Body of pancreas (tissue), 4 donors: ENCODE measurements around the gene RFPL3. TPM values are rescaled to one million over a fixed set of nuclear protein-coding genes. Genes with fewer than 3 reads are reported as not detected.

Experiments
- ATAC-seq: fragments of 150-250 bp; one replicate; pipeline ENCODE4 v1.9.1; 2016
- DNase-seq, 4 donors: peaks; one replicate each; pipeline ENCODE4 v3.0.0-alpha.2; 2019
- H3K27ac ChIP-seq, 4 donors: fragments of 200-600 bp; sonication (generic); 1 replicate in 3 of 4; 2 replicates in 1 of 4; pipeline versions ENCODE4 v1.5.1 to v1.6.1; 2016 to 2019; ENCODE audit warnings: mild to moderate bottlenecking in 1 of 4, mixed read lengths in 1 of 4, moderate library complexity in 1 of 4
- H3K27me3 ChIP-seq, 2 donors: fragments of 200-600 bp; sonication (generic); one replicate each; pipeline ENCODE4 v1.6.0; 2016; ENCODE audit warnings: mild to moderate bottlenecking in 1 of 2
- H3K36me3 ChIP-seq, 2 donors: fragments of 200-600 bp; sonication (generic); replicated peaks in 1 of 2; 2 replicates each; pipeline ENCODE4 v1.5.1; 2016; ENCODE audit warnings: low read depth in 2 of 2; ENCODE audit not compliant: insufficient read depth in 1 of 2
- H3K4me1 ChIP-seq: fragments of 200-600 bp; sonication (generic); one replicate; pipeline ENCODE4 v1.6.0; 2016
- H3K4me3 ChIP-seq, 2 donors: fragments of 200-600 bp; sonication (generic); 1 replicate in 1 of 2; 2 replicates in 1 of 2; pipeline ENCODE4 v1.5.1; 2016 to 2019
- H3K9me3 ChIP-seq, 3 donors: fragments of 200-600 bp; sonication (generic); 1 replicate in 2 of 3; 2 replicates in 1 of 3; pipeline ENCODE4 v1.5.1; 2016
- POLR2A ChIP-seq, 3 donors: fragments of 450-650 bp; IDR thresholded peaks; one replicate each; pipeline ENCODE4 v1.6.1; 2016; ENCODE audit warnings: antibody characterized with exemption in 3 of 3, mild to moderate bottlenecking in 2 of 3
- WGBS, 2 donors: methylation state at CpG; one replicate each; pipeline ENCODE4 v1.1.5; 2017; 5-methylcytosine and 5-hydroxymethylcytosine counted together
- intact Hi-C: fragments of 100-400 bp; cut with DNase I; formaldehyde crosslinking; loops from one replicate; pipeline ENCODE4 v1.15.1; 2023
- total RNA-seq, 2 donors: library from RNA; depleted of rRNA; stranded (reverse); fragments of >200 nt; gene quantifications; one replicate each; pipeline ENCODE4 v1.1.0, GENCODE V29; 2016
- TF ChIP-seq, protein P1 (sequence below), 7 experiments: fragments of 450-650 bp in 4 of 7; fragments of 200-600 bp in 3 of 7; sonication (generic) in 3 of 7; IDR thresholded peaks; one replicate each; pipeline ENCODE4 v1.5.1; 2016 to 2019; ENCODE audit warnings: antibody characterized with exemption in 7 of 7

The RFPL3 gene
- total RNA-seq, 2 donors from 2014 or later = not detected

DNA sequence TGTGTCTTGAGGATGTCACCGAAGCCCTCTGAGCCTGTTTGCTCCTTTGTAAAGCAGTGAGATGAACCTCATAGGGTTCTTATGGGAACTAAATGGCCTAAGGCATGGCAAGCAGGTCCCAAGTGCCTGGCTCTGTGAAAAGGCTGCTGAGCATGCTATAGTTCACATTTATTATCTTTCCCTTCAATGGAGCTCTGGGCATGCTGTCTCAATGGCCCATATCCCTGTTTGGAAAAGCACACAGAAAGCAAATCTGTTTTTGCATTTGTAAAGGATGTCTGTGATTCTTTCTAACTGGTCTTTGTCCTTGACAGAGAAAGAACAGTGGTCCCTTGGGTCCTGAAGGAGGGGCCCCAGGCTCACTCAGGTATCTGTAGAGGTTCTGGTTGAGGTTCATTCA is 28.0 kb downstream of the RFPL3 start:
- no peaks in the 10 kb centered on the region for H3K27me3 ChIP-seq
- intact Hi-C loops = no loop called here
- H3K36me3 ChIP-seq = peaks cover 9 to 13% of the 10 kb centered on the region in 2 donors
- no peak overlapping the region for H3K4me3 ChIP-seq
- no peaks in the 10 kb centered on the region for H3K9me3 ChIP-seq
- H3K4me1 ChIP-seq = no peaks in the 10 kb centered on the region
- no peak for ATAC-seq
- no peak overlapping the region for H3K27ac ChIP-seq
- no peak for DNase-seq
- 100% methylated on average over 1 of the region's 1 CpG for WGBS, 2 donors
- TF ChIP-seq POLR2A (IDR thresholded peaks at IDR 0.05) = no peak
- TF ChIP-seq, protein P1, sequence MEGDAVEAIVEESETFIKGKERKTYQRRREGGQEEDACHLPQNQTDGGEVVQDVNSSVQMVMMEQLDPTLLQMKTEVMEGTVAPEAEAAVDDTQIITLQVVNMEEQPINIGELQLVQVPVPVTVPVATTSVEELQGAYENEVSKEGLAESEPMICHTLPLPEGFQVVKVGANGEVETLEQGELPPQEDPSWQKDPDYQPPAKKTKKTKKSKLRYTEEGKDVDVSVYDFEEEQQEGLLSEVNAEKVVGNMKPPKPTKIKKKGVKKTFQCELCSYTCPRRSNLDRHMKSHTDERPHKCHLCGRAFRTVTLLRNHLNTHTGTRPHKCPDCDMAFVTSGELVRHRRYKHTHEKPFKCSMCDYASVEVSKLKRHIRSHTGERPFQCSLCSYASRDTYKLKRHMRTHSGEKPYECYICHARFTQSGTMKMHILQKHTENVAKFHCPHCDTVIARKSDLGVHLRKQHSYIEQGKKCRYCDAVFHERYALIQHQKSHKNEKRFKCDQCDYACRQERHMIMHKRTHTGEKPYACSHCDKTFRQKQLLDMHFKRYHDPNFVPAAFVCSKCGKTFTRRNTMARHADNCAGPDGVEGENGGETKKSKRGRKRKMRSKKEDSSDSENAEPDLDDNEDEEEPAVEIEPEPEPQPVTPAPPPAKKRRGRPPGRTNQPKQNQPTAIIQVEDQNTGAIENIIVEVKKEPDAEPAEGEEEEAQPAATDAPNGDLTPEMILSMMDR (IDR thresholded peaks at IDR 0.05) = no peak

DNA sequence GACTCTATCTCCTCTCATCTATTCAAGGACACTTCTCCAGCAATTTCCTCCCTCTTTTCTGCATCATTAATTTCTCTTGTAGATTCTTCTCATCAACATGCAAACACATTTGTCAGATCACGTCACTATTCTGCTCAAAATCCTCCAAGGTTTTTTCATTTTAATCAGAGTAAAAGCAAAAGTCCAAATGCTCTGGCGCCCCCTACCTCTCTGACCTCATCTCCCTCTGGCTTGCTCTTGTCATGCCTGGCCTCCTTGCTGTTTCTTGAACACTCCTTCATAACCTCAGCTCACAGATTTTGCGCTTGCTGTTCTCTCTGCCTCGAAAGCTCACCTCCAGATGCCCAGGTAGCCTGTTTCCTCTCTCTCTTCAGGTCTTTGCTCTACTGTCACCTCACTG is 32.0 kb downstream of the RFPL3 start:
- DNase-seq (peak in 1 of 4 donors; percentile 14), ATAC-seq (no peak)
- Histone ChIP-seq H3K9me3 (no peaks in the 10 kb centered on the region), H3K4me3 (no peak overlapping the region), H3K36me3 (peaks cover 34 to 35% of the 10 kb centered on the region in 2 donors), H3K4me1 (no peaks in the 10 kb centered on the region), H3K27me3 (no peaks in the 10 kb centered on the region), H3K27ac (no peak overlapping the region)
- intact Hi-C loops = no loop called here
- WGBS, 2 donors = 79 to 87% methylated on average over 4 of the region's 4 CpGs
- no peak for TF ChIP-seq POLR2A (IDR thresholded peaks at IDR 0.05)
- TF ChIP-seq, protein P1 (IDR thresholded peaks at IDR 0.05) = peak in 3 of 7 experiments; percentile 14 to 22 (median 16)

- TF ChIP-seq POLR2A (IDR thresholded peaks at IDR 0.05) = no peak
- TF ChIP-seq, protein P1 (IDR thresholded peaks at IDR 0.05) = no peak
- 87 to 92% methylated on average over 5 of the region's 5 CpGs for WGBS, 2 donors
- no peaks in the 10 kb centered on the region for H3K27me3 ChIP-seq
Measured at GRCh38 chr22:32395107-32395506, 37.4 kb downstream of the RFPL3 start.

DNA sequence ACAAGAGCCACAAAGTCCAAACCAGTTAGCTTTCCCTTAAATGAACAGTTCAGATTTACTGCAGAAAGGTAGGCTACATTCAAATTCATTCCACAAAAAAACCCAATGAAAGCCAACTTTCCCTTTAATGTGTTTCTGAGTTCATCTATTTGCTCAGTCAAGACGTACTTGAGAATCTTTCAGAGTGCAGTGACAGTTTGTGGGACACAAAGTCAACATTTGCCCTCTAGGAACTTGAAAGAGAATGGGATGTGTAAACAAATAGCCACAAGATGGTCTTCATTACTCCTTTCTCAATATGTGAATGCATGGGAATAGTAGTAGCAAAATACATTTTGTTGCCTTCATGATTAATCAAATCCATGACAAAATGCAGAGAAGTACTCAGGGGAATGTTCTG is 38.6 kb downstream of the RFPL3 start:
- Histone ChIP-seq H3K27ac (no peak overlapping the region), H3K9me3 (no peaks in the 10 kb centered on the region), H3K4me1 (no peaks in the 10 kb centered on the region), H3K4me3 (no peak overlapping the region), H3K36me3 (peaks cover 34 to 67% of the 10 kb centered on the region in 2 donors), H3K27me3 (no peaks in the 10 kb centered on the region)
- DNase-seq (no peak), ATAC-seq (no peak)
- TF ChIP-seq POLR2A (IDR thresholded peaks at IDR 0.05) = no peak
- TF ChIP-seq, protein P1 (IDR thresholded peaks at IDR 0.05) = no peak
- WGBS, 2 donors = 74 to 88% methylated on average over 1 of the region's 1 CpG
- intact Hi-C loops = no loop called here

More at GRCh38 chr22:32395107-32395506, 37.4 kb downstream of the RFPL3 start:
- H3K36me3 ChIP-seq = peaks cover 34 to 59% of the 10 kb centered on the region in 2 donors
- H3K4me1 ChIP-seq = no peaks in the 10 kb centered on the region
- intact Hi-C loops = no loop called here
- no peak for DNase-seq
- H3K9me3 ChIP-seq = no peaks in the 10 kb centered on the region
- no peak overlapping the region for H3K4me3 ChIP-seq
- no peak for ATAC-seq
- H3K27ac ChIP-seq = no peak overlapping the region

DNA sequence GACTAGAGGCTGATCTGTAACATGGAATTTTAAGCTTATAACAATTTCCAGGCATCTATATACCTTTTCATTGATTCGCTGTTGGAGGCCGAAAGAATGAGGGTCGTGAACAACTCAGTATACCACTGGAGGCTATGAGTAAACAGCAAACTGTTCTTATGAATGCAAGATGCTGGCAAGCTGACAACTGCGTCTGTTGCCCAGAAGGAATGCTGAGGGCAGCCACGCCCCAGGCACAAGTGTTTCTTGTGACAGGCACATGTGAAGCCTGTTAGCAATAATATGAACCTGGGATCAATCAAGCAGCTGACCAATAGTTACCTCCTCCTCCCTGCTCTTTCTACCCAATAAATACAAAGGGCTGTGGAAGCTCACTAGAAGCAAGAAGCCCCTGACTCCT is 39.1 kb downstream of the RFPL3 start:
- intact Hi-C loops = no loop called here
- H3K4me3 ChIP-seq = no peak overlapping the region
- H3K9me3 ChIP-seq = no peaks in the 10 kb centered on the region
- H3K27ac ChIP-seq = no peak overlapping the region
- peaks cover 34 to 71% of the 10 kb centered on the region in 2 donors for H3K36me3 ChIP-seq
- TF ChIP-seq, protein P1 (IDR thresholded peaks at IDR 0.05) = no peak
- no peak for TF ChIP-seq POLR2A (IDR thresholded peaks at IDR 0.05)
- H3K27me3 ChIP-seq = no peaks in the 10 kb centered on the region
- WGBS, 2 donors = 87 to 88% methylated on average over 5 of the region's 5 CpGs
- ATAC-seq = no peak
- no peaks in the 10 kb centered on the region for H3K4me1 ChIP-seq
- DNase-seq = no peak
